Subcutaneous preadipocyte (primary cell): Measurements from ENCODE around the gene POLRMT. TPM values are rescaled to one million over a fixed set of nuclear protein-coding genes. Genes with fewer than 3 reads are reported as not detected.

Experiments used
- total RNA-seq: library from RNA; depleted of rRNA; stranded (reverse); fragments of >200 nt; gene quantifications from 2 replicates; pipeline ENCODE4 v1.2.3, GENCODE V29; 2012

The POLRMT gene
- total RNA-seq = 27.6 and 34.6 TPM in 2 replicates

GRCh38 chr19:633068-633785, at the start of gene POLRMT:
Gene POLRMT, minus strand, starts transcription at chr19:633537. Its CDS starts 25 bp downstream, at chr19:633512.

GRCh38 chr19:676339-677105, 43.2 kb upstream of the POLRMT start, which contains the start of gene FSTL3:
Gene FSTL3, plus strand, starts transcription at chr19:676392. Its CDS starts 32 bp downstream, at chr19:676424.

GRCh38 chr19:662962-663681, 29.8 kb upstream of the POLRMT start, which contains the start of gene RNF126:
Gene RNF126, minus strand, starts transcription at chr19:663214. Its CDS starts 93 bp downstream, at chr19:663121.

GRCh38 chr19:639253-640160, 6.2 kb upstream of the POLRMT start, which contains the start of gene FGF22:
Gene FGF22, plus strand, starts transcription at chr19:639879. Its CDS starts 47 bp downstream, at chr19:639926.

GRCh38 chr19:589693-590395, 43.5 kb downstream of the POLRMT start, which contains the start of gene HCN2:
Gene HCN2, plus strand, starts transcription at chr19:589881. Its CDS starts 65 bp downstream, at chr19:589946.

GRCh38 chr19:572140-572742, 61.1 kb downstream of the POLRMT start, which contains the start of gene BSG:
Gene BSG, plus strand, starts transcription at chr19:572596. Its CDS starts 39 bp downstream, at chr19:572635.

Other genes with a start within 250 kb of the POLRMT start
- gene C2CD4C, start 224.4 kb downstream of the POLRMT start, total RNA-seq = under 0.01 and 0.20 TPM in 2 replicates
- 0.39 and 0.73 TPM in 2 replicates for gene SHC2, start 172.5 kb downstream of the POLRMT start, total RNA-seq
- gene MADCAM1, start 137.1 kb downstream of the POLRMT start, total RNA-seq = under 0.01 and 0.37 TPM in 2 replicates
- 27.6 and 43.0 TPM in 2 replicates for gene TPGS1, start 126.0 kb downstream of the POLRMT start, total RNA-seq
- gene CDC34, start 101.8 kb downstream of the POLRMT start, total RNA-seq = 41.5 and 44.8 TPM in 2 replicates
- not detected in 2 replicates for gene GZMM, start 89.5 kb downstream of the POLRMT start, total RNA-seq
- gene BSG, start 60.9 kb downstream of the POLRMT start, total RNA-seq = 287 and 293 TPM in 2 replicates
- 0.37 and 0.59 TPM in 2 replicates for gene HCN2, start 43.7 kb downstream of the POLRMT start, total RNA-seq
- gene FGF22, start 6.3 kb upstream of the POLRMT start, total RNA-seq = not detected in 2 replicates
- gene RNF126, start 29.7 kb upstream of the POLRMT start, total RNA-seq = 37.5 and 48.5 TPM in 2 replicates
- 29.9 and 33.8 TPM in 2 replicates for gene FSTL3, start 42.9 kb upstream of the POLRMT start, total RNA-seq
- not detected in 2 replicates for gene PRSS57, start 61.9 kb upstream of the POLRMT start, total RNA-seq
- 2.5 and 9.9 TPM in 2 replicates for gene PALM, start 75.4 kb upstream of the POLRMT start, total RNA-seq
- gene MISP, start 117.6 kb upstream of the POLRMT start, total RNA-seq = 0.20 TPM in 1 of 2 replicates, not detected in the other
- gene PTBP1, start 163.9 kb upstream of the POLRMT start, total RNA-seq = 133 and 189 TPM in 2 replicates
- not detected in 2 replicates for gene PLPPR3, start 188.4 kb upstream of the POLRMT start, total RNA-seq
- not detected in 2 replicates for gene AZU1, start 194.3 kb upstream of the POLRMT start, total RNA-seq
- gene PRTN3, start 207.5 kb upstream of the POLRMT start, total RNA-seq = not detected in 2 replicates
- 0.20 and 0.37 TPM in 2 replicates for gene ELANE, start 218.8 kb upstream of the POLRMT start, total RNA-seq
- gene CFD, start 226.1 kb upstream of the POLRMT start, total RNA-seq = 8.0 and 144 TPM in 2 replicates